ENCODE measurements around the gene CNOT3.
"Not testable (repeated sequence)": the region's sequence is repeated elsewhere in the genome, so short reads cannot be mapped to it uniquely, and the experiment has no call there.

Gene CNOT3

GRCh38 chr19:54171736-54172431, 34.3 kb downstream of the CNOT3 start:
- DNase-seq (ENCODE audit: low spot score), result not testable (repeated sequence)

GRCh38 chr19:54172471-54173358, 35.2 kb downstream of the CNOT3 start, which contains the start of gene TMC4:
Gene TMC4, minus strand, starts transcription at chr19:54173160. Its CDS starts 43 bp downstream, at chr19:54173117.
- DNase-seq (ENCODE audit: low spot score), result no peak

- DNase-seq (ENCODE audit: low spot score), result no peak
Observed at GRCh38 chr19:54173359-54173699, 35.8 kb downstream of the CNOT3 start.

GRCh38 chr19:54173951-54174834, 36.6 kb downstream of the CNOT3 start:
- no peak for DNase-seq (ENCODE audit: low spot score)

- no peak for DNase-seq (ENCODE audit: low spot score)
Observed at GRCh38 chr19:54178581-54179261, 41.2 kb downstream of the CNOT3 start.

- DNase-seq (ENCODE audit: low spot score), result no peak
Observed at GRCh38 chr19:54179262-54179852, 41.8 kb downstream of the CNOT3 start.

- no peak for DNase-seq (ENCODE audit: low spot score)
Observed at GRCh38 chr19:54179921-54180461, 42.4 kb downstream of the CNOT3 start.

GRCh38 chr19:54180691-54181091, 43.1 kb downstream of the CNOT3 start:
- no peak for DNase-seq (ENCODE audit: low spot score)

- not testable (repeated sequence) for DNase-seq (ENCODE audit: low spot score)
Observed at GRCh38 chr19:54181894-54182293, 44.3 kb downstream of the CNOT3 start.

GRCh38 chr19:54183431-54183830, 45.9 kb downstream of the CNOT3 start:
- DNase-seq (ENCODE audit: low spot score), result no peak

- DNase-seq (ENCODE audit: low spot score), result no peak
Observed at GRCh38 chr19:54186351-54186750, 48.8 kb downstream of the CNOT3 start.

GRCh38 chr19:54186934-54187381, 49.4 kb downstream of the CNOT3 start:
- DNase-seq (ENCODE audit: low spot score), result no peak

- peak; percentile 48 for DNase-seq (ENCODE audit: low spot score)
Observed at GRCh38 chr19:54188215-54188871, 50.8 kb downstream of the CNOT3 start.

- DNase-seq (ENCODE audit: low spot score), result no peak
Observed at GRCh38 chr19:54189145-54189734, 51.7 kb downstream of the CNOT3 start, which contains the start of gene MBOAT7. Gene MBOAT7, minus strand, starts transcription at chr19:54189580. Its CDS starts 1,072 bp downstream, at chr19:54188508.

- peak; percentile 100 for DNase-seq (ENCODE audit: low spot score)
Observed at GRCh38 chr19:54189735-54190502, 52.4 kb downstream of the CNOT3 start.

GRCh38 chr19:54190503-54191010, 53.0 kb downstream of the CNOT3 start:
- peak; percentile 99 for DNase-seq (ENCODE audit: low spot score)

GRCh38 chr19:54191011-54191810, 53.6 kb downstream of the CNOT3 start, which contains the start of gene TSEN34:
Gene TSEN34, plus strand, starts transcription at chr19:54191308. Its CDS starts 57 bp downstream, at chr19:54191365.
- peak; percentile 68 for DNase-seq (ENCODE audit: low spot score)
